Loucy (cell line): ENCODE measurements around the gene HMGCS2.

Experiments used
- H2AFZ ChIP-seq: fragments of 200-600 bp; sonication (generic); 2 replicates; pipeline ENCODE4 v1.6.0; 2016; ENCODE audit warnings: antibody characterized with exemption, mild to moderate bottlenecking, low read length, moderate library complexity
- H3F3A ChIP-seq: fragments of 200-600 bp; 2 replicates; pipeline ENCODE4 v1.6.0; 2016; ENCODE audit warnings: antibody characterized with exemption, low read depth, mild to moderate bottlenecking
- H3K27me3 ChIP-seq: fragments of 200-600 bp; sonication (generic); 2 replicates; pipeline ENCODE4 v1.6.1; 2014; ENCODE audit warnings: low read length, mild to moderate bottlenecking; ENCODE audit not compliant: insufficient read depth, poor library complexity, severe bottlenecking
- H3K36me3 ChIP-seq: fragments of 200-600 bp; sonication (generic); 2 replicates; pipeline ENCODE4 v1.6.1; 2016; ENCODE audit warnings: low read length; ENCODE audit not compliant: insufficient read depth
- H3K4me1 ChIP-seq: fragments of 200-600 bp; sonication (generic); 2 replicates; pipeline ENCODE4 v1.5.1; 2014; ENCODE audit warnings: low read length, mild to moderate bottlenecking; ENCODE audit not compliant: insufficient read depth, poor library complexity, severe bottlenecking
- H3K4me2 ChIP-seq: fragments of 200-600 bp; sonication (generic); 2 replicates; pipeline ENCODE4 v1.6.0; 2014; ENCODE audit warnings: antibody characterized with exemption, low read length, low read depth, mild to moderate bottlenecking; ENCODE audit not compliant: poor library complexity, severe bottlenecking
- H3K4me3 ChIP-seq: fragments of 200-600 bp; sonication (generic); 2 replicates; pipeline ENCODE4 v1.5.1; 2014; ENCODE audit warnings: low read length, mild to moderate bottlenecking, mixed read lengths; ENCODE audit not compliant: poor library complexity, severe bottlenecking
- H3K79me2 ChIP-seq: fragments of 200-600 bp; sonication (generic); 2 replicates; pipeline ENCODE4 v1.6.1; 2014; ENCODE audit warnings: low read length; ENCODE audit not compliant: insufficient read depth
- H3K9ac ChIP-seq: fragments of 200-600 bp; sonication (generic); 2 replicates; pipeline ENCODE4 v1.6.0; 2014; ENCODE audit warnings: mild to moderate bottlenecking, low read depth, low read length, moderate library complexity; ENCODE audit not compliant: poor library complexity, severe bottlenecking
- H3K9me2 ChIP-seq: fragments of 200-600 bp; sonication (generic); replicated peaks from 2 replicates; pipeline ENCODE4 v1.6.1; 2016; ENCODE audit warnings: low read depth, low read length, mixed read lengths
- H3K9me3 ChIP-seq: fragments of 200-600 bp; sonication (generic); 2 replicates; pipeline ENCODE4 v1.6.1; 2014; ENCODE audit warnings: mild to moderate bottlenecking, antibody characterized with exemption, low read length, low read depth; ENCODE audit not compliant: insufficient read depth
- H4K20me1 ChIP-seq: fragments of 200-600 bp; sonication (generic); 2 replicates; pipeline ENCODE4 v1.6.0; 2014; ENCODE audit warnings: antibody characterized with exemption, low read length, mild to moderate bottlenecking; ENCODE audit not compliant: insufficient read depth, poor library complexity, severe bottlenecking
- EZH2phosphoT487 ChIP-seq: fragments of 200-600 bp; IDR thresholded peaks from 2 replicates; pipeline ENCODE4 v1.6.1; 2018; ENCODE audit warnings: antibody characterized with exemption, mild to moderate bottlenecking, moderate library complexity, borderline replicate concordance
- TF ChIP-seq, protein P1 (sequence below): fragments of 200-600 bp; sonication (generic); conservative IDR thresholded peaks from 2 replicates; pipeline ENCODE4 v1.5.1; 2014; ENCODE audit warnings: mild to moderate bottlenecking, antibody characterized with exemption, low read length

The HMGCS2 gene

DNA sequence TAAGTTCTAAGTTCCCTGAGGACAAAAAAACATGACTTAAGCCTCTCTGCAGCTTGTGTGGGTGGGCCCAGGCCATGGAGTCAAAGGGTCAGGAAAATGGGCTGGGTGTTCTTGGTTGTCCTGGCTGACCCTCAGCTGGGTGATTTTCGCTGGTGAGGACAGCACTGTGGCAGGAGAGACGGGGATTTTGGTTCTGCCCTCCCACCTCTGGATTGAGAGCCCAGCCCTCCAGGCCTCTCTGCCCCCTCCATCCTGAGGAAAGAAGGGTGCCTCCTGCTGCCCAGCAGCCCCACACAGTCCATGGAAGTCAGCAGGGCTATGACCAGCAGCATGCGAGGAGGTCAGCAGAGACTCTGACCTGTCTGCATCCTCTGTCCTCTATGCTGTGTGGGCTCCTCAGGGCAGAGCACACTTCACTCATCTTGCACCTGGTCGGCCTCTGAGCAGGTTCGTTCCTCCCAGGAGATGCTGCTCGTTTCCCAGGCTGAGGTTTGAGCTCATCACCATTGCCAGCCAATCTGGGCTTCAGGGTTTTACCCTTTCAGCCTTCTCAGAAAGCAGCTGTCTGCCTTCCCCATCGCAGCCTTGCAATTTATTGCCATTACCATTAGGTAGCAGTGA is 30.5 kb downstream of the HMGCS2 start:
- H3K9me2 ChIP-seq = no peaks in the 10 kb centered on the region
- H3K9ac ChIP-seq = no peak overlapping the region
- no peak overlapping the region for H3K4me2 ChIP-seq
- no peaks in the 10 kb centered on the region for H3K4me1 ChIP-seq
- no peaks in the 10 kb centered on the region for H3K9me3 ChIP-seq
- no peaks in the 10 kb centered on the region for H3F3A ChIP-seq
- no peak overlapping the region for H3K4me3 ChIP-seq
- TF ChIP-seq, protein P1, sequence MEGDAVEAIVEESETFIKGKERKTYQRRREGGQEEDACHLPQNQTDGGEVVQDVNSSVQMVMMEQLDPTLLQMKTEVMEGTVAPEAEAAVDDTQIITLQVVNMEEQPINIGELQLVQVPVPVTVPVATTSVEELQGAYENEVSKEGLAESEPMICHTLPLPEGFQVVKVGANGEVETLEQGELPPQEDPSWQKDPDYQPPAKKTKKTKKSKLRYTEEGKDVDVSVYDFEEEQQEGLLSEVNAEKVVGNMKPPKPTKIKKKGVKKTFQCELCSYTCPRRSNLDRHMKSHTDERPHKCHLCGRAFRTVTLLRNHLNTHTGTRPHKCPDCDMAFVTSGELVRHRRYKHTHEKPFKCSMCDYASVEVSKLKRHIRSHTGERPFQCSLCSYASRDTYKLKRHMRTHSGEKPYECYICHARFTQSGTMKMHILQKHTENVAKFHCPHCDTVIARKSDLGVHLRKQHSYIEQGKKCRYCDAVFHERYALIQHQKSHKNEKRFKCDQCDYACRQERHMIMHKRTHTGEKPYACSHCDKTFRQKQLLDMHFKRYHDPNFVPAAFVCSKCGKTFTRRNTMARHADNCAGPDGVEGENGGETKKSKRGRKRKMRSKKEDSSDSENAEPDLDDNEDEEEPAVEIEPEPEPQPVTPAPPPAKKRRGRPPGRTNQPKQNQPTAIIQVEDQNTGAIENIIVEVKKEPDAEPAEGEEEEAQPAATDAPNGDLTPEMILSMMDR = no peak
- no peak for TF ChIP-seq EZH2phosphoT487
- no peak overlapping the region for H2AFZ ChIP-seq
- peaks cover 98% of the 10 kb centered on the region for H3K36me3 ChIP-seq
- H3K27me3 ChIP-seq = no peaks in the 10 kb centered on the region
- H3K79me2 ChIP-seq = no peaks in the 10 kb centered on the region
- H4K20me1 ChIP-seq = no peaks in the 10 kb centered on the region

DNA sequence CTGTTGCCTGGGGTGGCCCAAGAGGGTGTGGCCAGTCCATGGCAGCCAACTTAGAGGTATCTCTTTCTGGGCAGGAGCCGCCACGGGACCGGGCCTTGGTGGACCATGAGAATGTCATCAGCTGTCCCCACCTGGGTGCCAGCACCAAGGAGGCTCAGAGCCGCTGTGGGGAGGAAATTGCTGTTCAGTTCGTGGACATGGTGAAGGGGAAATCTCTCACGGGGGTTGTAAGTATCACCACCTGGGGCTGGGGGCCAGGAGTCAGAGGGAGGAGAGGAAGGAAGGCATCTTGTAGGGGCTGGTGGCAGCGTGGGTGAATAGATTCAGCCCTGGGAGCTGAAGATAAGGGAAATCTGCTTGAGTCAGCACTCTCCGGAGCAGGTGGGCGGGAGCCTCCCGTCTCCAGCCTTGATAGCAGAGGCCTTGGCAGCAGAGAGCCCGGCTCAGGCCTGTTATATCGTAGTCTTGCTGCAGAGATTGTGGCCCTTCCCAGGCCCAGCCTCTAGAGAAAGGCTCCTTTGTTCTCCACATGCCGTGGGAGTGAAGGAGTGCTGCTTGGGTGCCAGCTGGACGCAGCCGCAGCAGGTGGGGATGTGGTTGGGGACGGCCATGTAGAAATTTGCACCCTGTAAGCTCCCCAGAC is 31.5 kb downstream of the HMGCS2 start:
- Histone ChIP-seq H3K36me3 (peaks cover 98% of the 10 kb centered on the region), H3K79me2 (no peaks in the 10 kb centered on the region), H3K4me3 (no peak overlapping the region)

DNA sequence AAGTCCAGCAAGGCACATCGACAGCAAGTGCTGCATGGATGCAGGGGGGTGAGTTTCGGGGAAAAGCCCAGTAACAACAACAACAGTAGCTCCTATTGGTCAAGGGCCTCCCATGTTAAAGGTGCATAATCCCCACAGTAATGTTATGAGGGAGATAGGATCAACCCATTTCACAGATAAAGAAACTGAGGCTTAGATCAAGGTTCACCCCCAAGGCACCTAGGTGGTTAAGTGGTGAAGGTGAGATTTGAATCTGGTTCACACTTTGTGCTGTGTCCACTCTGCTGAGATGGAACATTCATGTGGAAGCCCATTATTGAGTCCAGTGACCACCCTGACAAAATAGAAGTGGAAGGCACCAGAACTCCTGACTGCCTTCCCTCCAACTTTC is 32.1 kb downstream of the HMGCS2 start:
- Histone ChIP-seq H3K4me1 (no peaks in the 10 kb centered on the region), H3K4me2 (no peak overlapping the region), H3F3A (no peaks in the 10 kb centered on the region), H3K9me3 (no peaks in the 10 kb centered on the region), H3K9me2 (no peaks in the 10 kb centered on the region), H4K20me1 (no peaks in the 10 kb centered on the region), H3K27me3 (no peaks in the 10 kb centered on the region), H3K9ac (no peak overlapping the region), H3K4me3 (no peak overlapping the region), H2AFZ (no peak overlapping the region), H3K79me2 (no peaks in the 10 kb centered on the region), H3K36me3 (peaks cover 98% of the 10 kb centered on the region)
- TF ChIP-seq, protein P1 = no peak
- TF ChIP-seq EZH2phosphoT487 = no peak

More for the DNA sequence above, 31.5 kb downstream of the HMGCS2 start:
- Histone ChIP-seq H3K9me2 (no peaks in the 10 kb centered on the region), H3K27me3 (no peaks in the 10 kb centered on the region), H4K20me1 (no peaks in the 10 kb centered on the region), H3K4me1 (no peaks in the 10 kb centered on the region), H3K9ac (no peak overlapping the region), H2AFZ (no peak overlapping the region), H3F3A (no peaks in the 10 kb centered on the region), H3K4me2 (no peak overlapping the region), H3K9me3 (no peaks in the 10 kb centered on the region)
- TF ChIP-seq, protein P1 = no peak
- TF ChIP-seq EZH2phosphoT487 = no peak
